SK-N-DZ (cell line): ENCODE measurements around the gene WDR90.
"Not testable (repeated sequence)": the region's sequence is repeated elsewhere in the genome, so short reads cannot be mapped to it uniquely, and the experiment has no call there.

ENCODE experiments used
- DNase-seq: peaks from one replicate; pipeline ENCODE4 v3.0.0-alpha.2; 2015; ENCODE audit warnings: low spot score

Gene WDR90

GRCh38 chr16:685967-686366 is 36.8 kb downstream of the WDR90 start:
- DNase-seq: no peak

- DNase-seq: no peak
Observed at GRCh38 chr16:686459-687260, 37.5 kb downstream of the WDR90 start.

GRCh38 chr16:687499-687898 is 38.3 kb downstream of the WDR90 start:
- no peak for DNase-seq

- DNase-seq: no peak
Observed at GRCh38 chr16:689175-689897, 40.2 kb downstream of the WDR90 start.

GRCh38 chr16:691242-691641 is 42.1 kb downstream of the WDR90 start:
- not testable (repeated sequence) for DNase-seq

GRCh38 chr16:692356-693108 is 43.4 kb downstream of the WDR90 start:
- no peak for DNase-seq

GRCh38 chr16:693364-693763 is 44.2 kb downstream of the WDR90 start:
- DNase-seq: no peak

- no peak for DNase-seq
Observed at GRCh38 chr16:693766-694165, 44.6 kb downstream of the WDR90 start.

- DNase-seq: no peak
Observed at GRCh38 chr16:694187-694862, 45.2 kb downstream of the WDR90 start.

- no peak for DNase-seq
Observed at GRCh38 chr16:694863-695354, 45.7 kb downstream of the WDR90 start.

GRCh38 chr16:695355-696089 is 46.4 kb downstream of the WDR90 start:
- DNase-seq: no peak

- no peak for DNase-seq
Observed at GRCh38 chr16:698911-699671, 49.9 kb downstream of the WDR90 start.

- no peak for DNase-seq
Observed at GRCh38 chr16:700684-701584, 51.8 kb downstream of the WDR90 start.

- no peak for DNase-seq
Observed at GRCh38 chr16:702341-702740, 53.2 kb downstream of the WDR90 start.

GRCh38 chr16:703406-703805 is 54.2 kb downstream of the WDR90 start:
- DNase-seq: no peak

GRCh38 chr16:704047-704446 is 54.9 kb downstream of the WDR90 start:
- no peak for DNase-seq

- DNase-seq: no peak
Observed at GRCh38 chr16:704552-705380, 55.6 kb downstream of the WDR90 start.
